HCT116 (cell line): Measurements from ENCODE around the gene TUBA8. TPM values are rescaled to one million over a fixed set of nuclear protein-coding genes. Genes with fewer than 3 reads are reported as not detected.

Experiments
- ATAC-seq: fragments of 200-7000 bp; cut with Tn5 transposase; 2 replicates; pipeline ENCODE4 v1.9.1; 2020; ENCODE audit warnings: mild to moderate bottlenecking, moderate library complexity
- BruUV-seq: library from RNA; stranded (reverse); fragments of 400-500 nt; replicated peaks from 2 replicates; lab custom pipeline; 2021; lab: Mats Ljungman, UMichigan
- CTCF ChIA-PET: fragments of 300-600 bp; sonication (Branson Sonifier 250); formaldehyde crosslinking; loops from one replicate; lab custom pipeline; 2021; ENCODE audit warnings: antibody characterized with exemption; lab: Charles Lee
- POLR2A ChIA-PET: fragments of 300-600, 350-600 bp; sonication (Branson Sonifier 250); formaldehyde crosslinking; loops from one replicate; lab custom pipeline; 2021; ENCODE audit warnings: antibody characterized with exemption; lab: Charles Lee
- RAD21 ChIA-PET, 2 experiments: fragments of 300-600 bp; sonication (Branson Sonifier 250); formaldehyde crosslinking; loops; one replicate each; lab custom pipeline; 2023; ENCODE audit warnings: low total read pairs in 2 of 2; ENCODE audit not compliant: uncharacterized antibody in 2 of 2, unreplicated experiment in 2 of 2, low non-redundant PET in 1 of 2; lab: Charles Lee
- DNase-seq: peaks from one replicate; pipeline ENCODE4 v3.0.0-alpha.2; 2010; ENCODE audit warnings: low read depth, low spot score
- H2AFZ ChIP-seq: fragments of 200-600 bp; shearing (Covaris generic), sonication (generic); 2 replicates; pipeline ENCODE4 v1.6.1; 2017; ENCODE audit warnings: low read depth, mixed run types, mixed read lengths, antibody characterized with exemption, low read length; ENCODE audit not compliant: poor library complexity, severe bottlenecking
- H3K27ac ChIP-seq: 2 replicates; pipeline ENCODE4 v1.5.1; 2012; ENCODE audit warnings: low read depth, low read length
- H3K27me3 ChIP-seq: fragments of 200-600 bp; sonication (generic); 2 replicates; pipeline ENCODE4 v1.6.1; 2016; ENCODE audit warnings: mixed run types, low read length, mixed read lengths; ENCODE audit not compliant: insufficient read depth
- H3K36me3 ChIP-seq, 2 experiments: fragments of 200-500 bp in 1 of 2; fragments of 200-600 bp in 1 of 2; sonication (Bioruptor generic) in 1 of 2; sonication (generic) in 1 of 2; 2 replicates each; pipeline versions ENCODE4 v1.5.1 to v1.6.1; 2014 to 2016; ENCODE audit warnings: low read length in 2 of 2, inconsistent platforms in 1 of 2, mixed read lengths in 1 of 2, mixed run types in 1 of 2; ENCODE audit not compliant: insufficient read depth in 2 of 2, control insufficient read depth in 1 of 2
- H3K4me1 ChIP-seq, 2 experiments: fragments of 200-600 bp in 1 of 2; sonication (generic) in 1 of 2; 2 replicates each; pipeline versions ENCODE4 v1.5.1 to v1.6.1; 2012 to 2017; ENCODE audit warnings: low read length in 2 of 2, inconsistent platforms in 1 of 2, mild to moderate bottlenecking in 1 of 2, mixed read lengths in 1 of 2, mixed run types in 1 of 2, moderate library complexity in 1 of 2; ENCODE audit not compliant: insufficient read depth in 2 of 2, control insufficient read depth in 1 of 2
- H3K4me2 ChIP-seq: fragments of 200-600 bp; sonication (generic); 2 replicates; pipeline ENCODE4 v1.6.1; 2017; ENCODE audit warnings: mixed run types, low read length, mixed read lengths
- H3K4me3 ChIP-seq, 2 experiments: fragments of 200-600 bp in 1 of 2; sonication (generic) in 1 of 2; replicated peaks in 1 of 2; 2 replicates each; pipeline ENCODE4 v1.5.1; 2011 to 2016; ENCODE audit warnings: low read length in 2 of 2, control low read depth in 1 of 2, low read depth in 1 of 2, mild to moderate bottlenecking in 1 of 2, mixed read lengths in 1 of 2, mixed run types in 1 of 2
- H3K79me2 ChIP-seq: fragments of 200-600 bp; sonication (generic); 2 replicates; pipeline ENCODE4 v1.6.1; 2017; ENCODE audit warnings: mild to moderate bottlenecking, mixed run types, low read length, moderate library complexity, mixed read lengths; ENCODE audit not compliant: insufficient read depth
- H3K9ac ChIP-seq: fragments of 200-600 bp; sonication (generic); 2 replicates; pipeline ENCODE4 v1.6.1; 2016; ENCODE audit warnings: low read length, mixed read lengths
- H3K9me2 ChIP-seq: fragments of 200-600 bp; sonication (generic), shearing (Covaris generic); 2 replicates; pipeline ENCODE4 v1.6.1; 2017; ENCODE audit warnings: mixed run types, mild to moderate bottlenecking, moderate library complexity; ENCODE audit not compliant: insufficient read depth
- H3K9me3 ChIP-seq, 2 experiments: fragments of 200-500 bp in 1 of 2; fragments of 200-600 bp in 1 of 2; sonication (Bioruptor generic) in 1 of 2; sonication (generic) in 1 of 2; 2 replicates each; pipeline ENCODE4 v1.6.1; 2014 to 2017; ENCODE audit warnings: low read length in 2 of 2, mixed read lengths in 2 of 2, inconsistent platforms in 1 of 2, low read depth in 1 of 2, mild to moderate bottlenecking in 1 of 2, mixed run types in 1 of 2, moderate library complexity in 1 of 2; ENCODE audit not compliant: control insufficient read depth in 1 of 2, insufficient read depth in 1 of 2
- H4K20me1 ChIP-seq: fragments of 200-600 bp; sonication (generic), shearing (Covaris generic); 2 replicates; pipeline ENCODE4 v1.6.1; 2017; ENCODE audit warnings: mixed run types, mild to moderate bottlenecking, moderate library complexity; ENCODE audit not compliant: insufficient read depth
- ATF3 ChIP-seq: IDR thresholded peaks from 2 replicates; pipeline ENCODE4 v1.6.1; 2012
- CTCF ChIP-seq, 3 experiments: fragments of 200-600 bp in 1 of 3; sonication (generic) in 1 of 3; IDR thresholded peaks in 2 of 3; conservative IDR thresholded peaks in 1 of 3; 2 replicates each; pipeline ENCODE4 v1.5.1; 2012 to 2017; ENCODE audit warnings: low read depth in 2 of 3, low read length in 2 of 3, antibody characterized with exemption in 1 of 3, borderline replicate concordance in 1 of 3, control low read depth in 1 of 3, mild to moderate bottlenecking in 1 of 3, mixed read lengths in 1 of 3, mixed run types in 1 of 3, moderate library complexity in 1 of 3; ENCODE audit not compliant: insufficient read depth in 1 of 3
- EGR1 ChIP-seq: IDR thresholded peaks from 2 replicates; pipeline ENCODE4 v1.6.1; 2012; ENCODE audit warnings: low read depth
- ELF1 ChIP-seq: IDR thresholded peaks from 2 replicates; pipeline ENCODE4 v1.6.1; 2012; ENCODE audit warnings: low read depth, borderline replicate concordance
- JUND ChIP-seq: IDR thresholded peaks from 2 replicates; pipeline ENCODE4 v1.6.1; 2012
- POLR2A ChIP-seq: IDR thresholded peaks from 2 replicates; pipeline ENCODE4 v1.7.0; 2011; ENCODE audit warnings: borderline replicate concordance; ENCODE audit not compliant: insufficient read depth, insufficient read length; ENCODE audit errors: extremely low read depth
- POLR2AphosphoS5 ChIP-seq: IDR thresholded peaks from 2 replicates; pipeline ENCODE4 v1.6.1; 2011; ENCODE audit warnings: mild to moderate bottlenecking, low read depth, low read length, moderate library complexity
- RAD21 ChIP-seq: IDR thresholded peaks from 2 replicates; pipeline ENCODE4 v1.6.1; 2012; ENCODE audit warnings: low read depth, mild to moderate bottlenecking
- REST ChIP-seq: IDR thresholded peaks from 2 replicates; pipeline ENCODE4 v1.6.1; 2012; ENCODE audit warnings: low read depth
- SIN3A ChIP-seq: IDR thresholded peaks from 2 replicates; pipeline ENCODE4 v1.6.1; 2012; ENCODE audit warnings: low read depth
- TCF7L2 ChIP-seq: IDR thresholded peaks from 2 replicates; pipeline ENCODE4 v1.7.0; 2011; ENCODE audit warnings: borderline replicate concordance, inconsistent platforms; ENCODE audit not compliant: insufficient read depth, insufficient read length; ENCODE audit errors: extremely low read depth
- YY1 ChIP-seq: IDR thresholded peaks from 2 replicates; pipeline ENCODE4 v1.6.1; 2011; ENCODE audit warnings: low read length, low read depth, moderate library complexity, mild to moderate bottlenecking; ENCODE audit not compliant: insufficient replicate concordance; ENCODE audit errors: extremely low read depth
- ZFX ChIP-seq: fragments of 450-650 bp; IDR thresholded peaks from 2 replicates; pipeline ENCODE4 v1.6.1; 2017
- ZNF274 ChIP-seq: fragments of 200-500 bp; sonication (Bioruptor generic); IDR thresholded peaks from 2 replicates; pipeline ENCODE4 v1.6.1; 2014; ENCODE audit warnings: mild to moderate bottlenecking, low read depth, low read length, inconsistent platforms
- intact Hi-C: fragments of 100-400 bp; cut with micrococcal nuclease; formaldehyde crosslinking; loops from 2 replicates; pipeline ENCODE4 v1.10.0; 2022
- total RNA-seq: library from RNA; stranded (reverse); gene quantifications from one replicate; pipeline ENCODE4 v1.2.1, GENCODE V29; 2021; ENCODE audit not compliant: unreplicated experiment

The TUBA8 gene
- total RNA-seq, 1 experiment from 2014 or later: 2.3 TPM

DNA sequence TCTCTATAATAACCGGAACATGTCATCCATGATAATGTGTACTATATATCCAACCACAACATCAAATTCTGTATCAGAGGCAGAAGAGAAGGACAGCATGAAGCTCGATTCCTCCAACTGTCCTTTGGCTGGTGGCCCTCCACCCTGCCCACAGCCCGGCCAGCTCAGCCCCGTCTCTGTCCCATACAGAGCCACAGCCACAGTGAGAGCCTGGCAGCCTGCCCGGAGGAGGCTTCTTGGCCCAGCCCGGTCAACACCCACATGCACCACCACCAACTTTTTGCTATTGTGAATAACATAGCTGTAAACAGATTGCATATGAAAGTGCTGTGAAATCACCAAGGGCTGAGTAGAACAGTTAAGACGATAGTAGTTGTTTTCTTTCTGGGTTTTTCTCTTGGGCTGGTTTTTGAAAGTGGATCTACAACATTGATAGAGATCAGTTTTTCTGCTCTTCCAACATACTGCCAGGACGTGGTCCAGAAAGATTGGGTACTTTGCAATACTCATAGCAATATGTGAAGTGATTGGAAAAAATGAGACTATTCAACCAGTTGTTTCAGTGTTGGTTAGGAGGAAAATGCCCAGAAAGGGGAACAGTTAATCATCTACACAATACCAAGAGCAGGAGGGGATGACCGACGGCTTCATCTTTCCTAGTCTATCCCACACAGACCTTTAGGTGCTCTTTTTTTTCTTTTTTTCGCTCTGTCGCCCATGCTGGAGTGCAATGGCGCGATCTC lies 6.9 kb upstream of the TUBA8 start:
- RAD21 ChIA-PET: no interaction called here
- no peak for DNase-seq
- no TSS peak for BruUV-seq

GRCh38 chr22:18104566-18104965 lies 6.0 kb upstream of the TUBA8 start:
- Histone ChIP-seq H3K9me2 (no peaks in the 10 kb centered on the region), H3K4me3 (no peak overlapping the region), H3K9ac (no peak overlapping the region), H3K27ac (no peak overlapping the region), H3K9me3 (no peaks in the 10 kb centered on the region), H2AFZ (no peak overlapping the region), H3K79me2 (no peaks in the 10 kb centered on the region), H3K36me3 (peaks cover 0 to 6% of the 10 kb centered on the region in 2 experiments; a peak in 1 of 4 replicates), H3K27me3 (no peaks in the 10 kb centered on the region), H3K4me1 (no peaks in the 10 kb centered on the region), H3K4me2 (no peak overlapping the region), H4K20me1 (no peaks in the 10 kb centered on the region)
- no TSS peak for BruUV-seq
- intact Hi-C loops: no loop called here
- RAD21 ChIA-PET: no interaction called here
- CTCF ChIA-PET: no interaction called here
- DNase-seq (no peak), ATAC-seq (no peak)
- POLR2A ChIA-PET: no interaction called here
- TF ChIP-seq REST (no peak), POLR2AphosphoS5 (no peak), POLR2A (no peak), RAD21 (no peak), ZFX (no peak), ELF1 (no peak), EGR1 (no peak), JUND (no peak), TCF7L2 (no peak), YY1 (no peak), SIN3A (no peak), ATF3 (no peak), CTCF (IDR thresholded peaks at IDR 0.05 in 2 of 3, conservative IDR thresholded peaks at IDR 0.05 in 1 of 3; ENCODE audit: borderline replicate concordance in 1 of 3, insufficient read depth in 1 of 3, low read depth in 2 of 3, low read length in 2 of 3) (no peak), ZNF274 (no peak)

More for the DNA sequence above, 6.9 kb upstream of the TUBA8 start:
- no peaks in the 10 kb centered on the region for H3K79me2 ChIP-seq
- TF ChIP-seq TCF7L2 (no peak), SIN3A (no peak)
- TF ChIP-seq, all 23 proteins: peak for 0
- no peak for ATAC-seq
- H4K20me1 ChIP-seq: no peaks in the 10 kb centered on the region
- H3K36me3 ChIP-seq: peaks cover 0 to 6% of the 10 kb centered on the region in 2 experiments; a peak in 1 of 4 replicates
- no peak overlapping the region for H2AFZ ChIP-seq
- no peak overlapping the region for H3K4me3 ChIP-seq
- intact Hi-C loops: no loop called here
- H3K4me2 ChIP-seq: no peak overlapping the region
- H3K9me3 ChIP-seq: no peaks in the 10 kb centered on the region
- H3K27me3 ChIP-seq: no peaks in the 10 kb centered on the region
- H3K9me2 ChIP-seq: no peaks in the 10 kb centered on the region
- H3K27ac ChIP-seq: no peak overlapping the region
- ChIA-PET POLR2A (no interaction called here), CTCF (no interaction called here)
- no peaks in the 10 kb centered on the region for H3K4me1 ChIP-seq
- H3K9ac ChIP-seq: no peak overlapping the region
